ENCODE data around the gene POLR2F. TPM values are rescaled to one million over a fixed set of nuclear protein-coding genes. Genes with fewer than 3 reads are reported as not detected.

POLR2F gene
- total RNA-seq, 4 donors from 2014 or later: 31.5 to 63.8 (median 43.3) TPM

DNA sequence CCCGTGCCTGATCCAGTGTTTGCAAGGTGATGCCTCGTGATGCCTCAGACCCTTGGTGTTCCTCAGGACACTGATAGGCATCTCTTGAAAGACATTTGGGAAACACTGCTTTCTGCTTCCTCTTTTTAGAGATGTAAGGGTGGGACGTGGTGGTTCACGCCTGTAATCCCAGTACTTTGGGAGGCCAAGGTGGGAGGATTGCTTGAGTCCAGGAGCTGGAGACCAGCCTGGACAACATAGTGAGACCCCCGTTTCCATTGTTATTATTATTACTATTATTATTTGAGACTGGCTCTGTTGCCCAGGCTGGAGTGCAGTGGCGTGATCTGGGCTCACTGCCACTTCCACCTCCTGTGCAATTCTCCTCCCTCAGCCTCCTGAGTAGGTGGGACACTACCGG lies 37.4 kb downstream of the POLR2F start:
- intact Hi-C loops (cut with DNase I; ENCODE audit: low total_unique reads): no loop called here

GRCh38 chr22:37991731-37992442 lies 38.4 kb downstream of the POLR2F start:
- TF ChIP-seq POLR2A (IDR thresholded peaks at IDR 0.05): no peak
- TF ChIP-seq, protein P1, sequence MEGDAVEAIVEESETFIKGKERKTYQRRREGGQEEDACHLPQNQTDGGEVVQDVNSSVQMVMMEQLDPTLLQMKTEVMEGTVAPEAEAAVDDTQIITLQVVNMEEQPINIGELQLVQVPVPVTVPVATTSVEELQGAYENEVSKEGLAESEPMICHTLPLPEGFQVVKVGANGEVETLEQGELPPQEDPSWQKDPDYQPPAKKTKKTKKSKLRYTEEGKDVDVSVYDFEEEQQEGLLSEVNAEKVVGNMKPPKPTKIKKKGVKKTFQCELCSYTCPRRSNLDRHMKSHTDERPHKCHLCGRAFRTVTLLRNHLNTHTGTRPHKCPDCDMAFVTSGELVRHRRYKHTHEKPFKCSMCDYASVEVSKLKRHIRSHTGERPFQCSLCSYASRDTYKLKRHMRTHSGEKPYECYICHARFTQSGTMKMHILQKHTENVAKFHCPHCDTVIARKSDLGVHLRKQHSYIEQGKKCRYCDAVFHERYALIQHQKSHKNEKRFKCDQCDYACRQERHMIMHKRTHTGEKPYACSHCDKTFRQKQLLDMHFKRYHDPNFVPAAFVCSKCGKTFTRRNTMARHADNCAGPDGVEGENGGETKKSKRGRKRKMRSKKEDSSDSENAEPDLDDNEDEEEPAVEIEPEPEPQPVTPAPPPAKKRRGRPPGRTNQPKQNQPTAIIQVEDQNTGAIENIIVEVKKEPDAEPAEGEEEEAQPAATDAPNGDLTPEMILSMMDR (IDR thresholded peaks at IDR 0.05): no peak
- no peak for DNase-seq
- no peaks in the 10 kb centered on the region for H3K9me3 ChIP-seq
- H3K36me3 ChIP-seq: no peaks in the 10 kb centered on the region
- no peak overlapping the region for H3K27ac ChIP-seq
- H3K4me3 ChIP-seq: no peak overlapping the region
- no peaks in the 10 kb centered on the region for H3K4me1 ChIP-seq
- H3K27me3 ChIP-seq: no peaks in the 10 kb centered on the region
- intact Hi-C loops (cut with DNase I; ENCODE audit: low total_unique reads): no loop called here

More for the DNA sequence above, 37.4 kb downstream of the POLR2F start:
- Histone ChIP-seq H3K36me3 (no peaks in the 10 kb centered on the region), H3K4me1 (no peaks in the 10 kb centered on the region), H3K27ac (no peak overlapping the region), H3K4me3 (no peak overlapping the region), H3K27me3 (no peaks in the 10 kb centered on the region), H3K9me3 (no peaks in the 10 kb centered on the region)
- TF ChIP-seq, protein P1 (IDR thresholded peaks at IDR 0.05): no peak
- no peak for TF ChIP-seq POLR2A (IDR thresholded peaks at IDR 0.05)
- DNase-seq: no peak

DNA sequence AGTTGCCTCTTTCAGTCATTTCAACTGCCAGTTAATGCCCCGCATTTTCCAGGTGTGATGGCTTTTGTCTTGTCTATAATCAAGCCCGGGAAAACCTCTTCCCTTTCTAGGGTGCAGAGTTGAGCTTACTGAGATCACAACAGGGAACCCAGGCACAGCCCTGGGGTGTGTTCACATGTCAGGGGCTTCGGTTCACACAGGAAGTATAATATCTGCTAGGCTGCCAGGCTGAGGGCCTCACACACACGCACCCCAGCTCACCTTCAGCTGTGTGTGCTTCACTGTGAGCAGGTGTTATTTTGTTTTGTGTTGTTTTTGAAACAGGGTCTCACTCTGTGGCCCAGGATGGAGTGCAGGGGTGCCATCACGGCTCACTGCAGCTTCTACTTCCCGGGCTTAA lies 40.5 kb downstream of the POLR2F start:
- no peaks in the 10 kb centered on the region for H3K9me3 ChIP-seq
- no peak for TF ChIP-seq POLR2A (IDR thresholded peaks at IDR 0.05)
- TF ChIP-seq, protein P1 (IDR thresholded peaks at IDR 0.05): no peak
- H3K4me3 ChIP-seq: no peak overlapping the region
- no peaks in the 10 kb centered on the region for H3K4me1 ChIP-seq
- intact Hi-C loops (cut with DNase I; ENCODE audit: low total_unique reads): no loop called here
- no peak for DNase-seq
- no peaks in the 10 kb centered on the region for H3K36me3 ChIP-seq
- H3K27ac ChIP-seq: no peak overlapping the region
- no peaks in the 10 kb centered on the region for H3K27me3 ChIP-seq

DNA sequence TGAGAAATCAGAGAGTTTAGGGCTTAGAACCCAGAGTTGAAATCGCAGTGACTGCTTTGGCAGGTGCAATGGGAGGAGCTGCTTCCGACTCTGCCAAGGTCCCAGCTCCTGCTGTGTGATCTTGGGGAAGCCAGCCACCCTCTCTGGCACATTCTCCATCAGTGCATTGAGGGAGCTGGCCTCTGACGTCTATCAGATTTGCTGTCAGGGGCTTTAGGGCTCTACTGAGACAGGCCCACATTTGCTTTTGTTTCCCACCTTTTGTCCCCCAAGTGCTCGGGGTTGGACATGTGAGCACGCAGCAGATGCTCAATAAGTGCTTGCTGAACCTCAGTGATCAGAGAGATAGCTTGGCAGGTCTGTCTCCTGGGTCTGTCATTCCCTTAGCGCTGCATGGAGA lies 41.5 kb downstream of the POLR2F start:
- DNase-seq: no peak
- H3K4me1 ChIP-seq: no peaks in the 10 kb centered on the region
- TF ChIP-seq, protein P1 (IDR thresholded peaks at IDR 0.05): no peak
- TF ChIP-seq POLR2A (IDR thresholded peaks at IDR 0.05): no peak
- no peaks in the 10 kb centered on the region for H3K27me3 ChIP-seq
- no peaks in the 10 kb centered on the region for H3K9me3 ChIP-seq
- no peak overlapping the region for H3K4me3 ChIP-seq
- no peak overlapping the region for H3K27ac ChIP-seq
- intact Hi-C loops (cut with DNase I; ENCODE audit: low total_unique reads): no loop called here
- no peaks in the 10 kb centered on the region for H3K36me3 ChIP-seq

DNA sequence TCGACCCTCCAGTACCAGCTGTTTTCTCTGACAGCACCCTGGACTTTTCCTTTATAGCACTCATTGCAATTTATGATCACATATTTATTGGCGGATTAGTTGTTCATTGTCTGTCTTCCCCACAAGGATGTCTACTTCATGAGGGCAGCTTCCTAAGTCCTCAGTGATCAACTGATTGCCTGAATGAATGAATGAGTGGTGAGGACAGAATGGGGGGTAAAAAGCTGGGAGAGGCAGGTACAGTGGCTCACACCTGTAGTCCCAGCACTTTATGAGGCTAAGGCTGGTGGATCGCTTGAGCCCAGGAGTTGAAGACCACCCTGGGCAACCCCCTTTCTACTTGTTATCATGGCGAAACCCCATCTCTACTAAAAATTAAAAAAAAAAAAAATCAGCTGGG lies 42.0 kb downstream of the POLR2F start:
- Histone ChIP-seq H3K4me1 (no peaks in the 10 kb centered on the region), H3K4me3 (no peak overlapping the region), H3K9me3 (no peaks in the 10 kb centered on the region), H3K36me3 (no peaks in the 10 kb centered on the region), H3K27me3 (no peaks in the 10 kb centered on the region), H3K27ac (no peak overlapping the region)
- intact Hi-C loops (cut with DNase I; ENCODE audit: low total_unique reads): no loop called here
- DNase-seq: no peak
- TF ChIP-seq POLR2A (IDR thresholded peaks at IDR 0.05): no peak
- TF ChIP-seq, protein P1 (IDR thresholded peaks at IDR 0.05): no peak
